IMR-90 (cell line): Measurements from ENCODE around the gene SOD1. TPM values are rescaled to one million over a fixed set of nuclear protein-coding genes. Genes with fewer than 3 reads are reported as not detected.

ENCODE experiments used
- ATAC-seq: fragments of 200-7000 bp; cut with Tn5 transposase; 2 replicates; pipeline ENCODE4 v1.9.1; 2020; ENCODE audit warnings: low read depth, mild to moderate bottlenecking, moderate library complexity
- BruUV-seq: library from RNA; stranded (reverse); fragments of 400-500 nt; replicated peaks from 2 replicates; lab custom pipeline; 2021; lab: Mats Ljungman, UMichigan
- CTCF ChIA-PET: fragments of 300-600 bp; formaldehyde crosslinking; extraction: SDS; loops from one replicate; lab custom pipeline; 2021; ENCODE audit warnings: antibody characterized with exemption; lab: Yijun Ruan, JAX
- POLR2A ChIA-PET: fragments of 300-600 bp; sonication (Branson Sonifier 250); formaldehyde crosslinking; loops from one replicate; lab custom pipeline; 2022; ENCODE audit warnings: antibody characterized with exemption; ENCODE audit not compliant: unreplicated experiment; lab: Charles Lee
- DNase-seq: peaks from one replicate; pipeline ENCODE4 v3.0.0; 2013
- H2AFZ ChIP-seq: replicated peaks from 2 replicates; pipeline ENCODE3; 2013; ENCODE audit warnings: low read length, mild to moderate bottlenecking; ENCODE audit not compliant: poor library complexity
- H2AK5ac ChIP-seq: 2 replicates; pipeline ENCODE4 v1.6.1; 2013; ENCODE audit warnings: low read depth, low read length, inconsistent platforms
- H2AK9ac ChIP-seq: replicated peaks from 2 replicates; pipeline ENCODE3; 2013; ENCODE audit warnings: mild to moderate bottlenecking, low read depth, low read length, moderate library complexity; ENCODE audit not compliant: poor library complexity
- H2BK120ac ChIP-seq: 2 replicates; pipeline ENCODE4 v1.6.1; 2013; ENCODE audit warnings: low read depth, low read length, inconsistent platforms
- H2BK15ac ChIP-seq: 3 replicates; pipeline ENCODE4 v1.6.1; 2013; ENCODE audit warnings: low read depth, low read length, inconsistent platforms
- H2BK20ac ChIP-seq: 2 replicates; pipeline ENCODE4 v1.6.1; 2013; ENCODE audit warnings: low read depth, mild to moderate bottlenecking, inconsistent platforms, low read length, moderate library complexity
- H2BK5ac ChIP-seq: 2 replicates; pipeline ENCODE4 v1.6.1; 2013; ENCODE audit warnings: mild to moderate bottlenecking, low read depth, low read length, inconsistent platforms; ENCODE audit not compliant: poor library complexity, severe bottlenecking
- H3K14ac ChIP-seq: replicated peaks from 2 replicates; pipeline ENCODE4 v1.6.1; 2013; ENCODE audit warnings: low read depth, low read length, inconsistent platforms
- H3K18ac ChIP-seq: 2 replicates; pipeline ENCODE4 v1.6.1; 2013; ENCODE audit warnings: low read depth, low read length, control low read depth
- H3K23ac ChIP-seq: 2 replicates; pipeline ENCODE4 v1.6.1; 2013; ENCODE audit warnings: low read depth, low read length, inconsistent platforms
- H3K27ac ChIP-seq: 2 replicates; pipeline ENCODE4 v1.5.1; 2013; ENCODE audit warnings: mild to moderate bottlenecking, control low read depth, low read length; ENCODE audit not compliant: insufficient read depth
- H3K27me3 ChIP-seq: 2 replicates; pipeline ENCODE4 v1.6.1; 2013; ENCODE audit warnings: low read length; ENCODE audit not compliant: control insufficient read depth, insufficient read depth
- H3K36me3 ChIP-seq: 2 replicates; pipeline ENCODE4 v1.6.1; 2013; ENCODE audit warnings: low read length, mixed read lengths; ENCODE audit not compliant: control insufficient read depth, insufficient read depth
- H3K4ac ChIP-seq: 2 replicates; pipeline ENCODE4 v1.6.1; 2013; ENCODE audit warnings: low read depth, low read length, inconsistent platforms
- H3K4me1 ChIP-seq: 2 replicates; pipeline ENCODE4 v1.6.1; 2013; ENCODE audit warnings: low read length, mixed read lengths; ENCODE audit not compliant: control insufficient read depth, insufficient read depth
- H3K4me2 ChIP-seq: 2 replicates; pipeline ENCODE4 v1.6.1; 2013; ENCODE audit warnings: low read depth, mild to moderate bottlenecking, control low read depth, low read length, moderate library complexity
- H3K4me3 ChIP-seq: 2 replicates; pipeline ENCODE4 v1.5.1; 2013; ENCODE audit warnings: low read depth, mild to moderate bottlenecking, control low read depth, low read length, moderate library complexity; ENCODE audit not compliant: insufficient read depth
- H3K56ac ChIP-seq: 2 replicates; pipeline ENCODE4 v1.6.1; 2013; ENCODE audit warnings: low read length, inconsistent platforms; ENCODE audit not compliant: insufficient read depth; ENCODE audit errors: extremely low read depth
- H3K79me1 ChIP-seq, 2 experiments: 2 replicates each; pipeline ENCODE4 v1.6.1; 2013; ENCODE audit warnings: low read length in 2 of 2, inconsistent platforms in 1 of 2, low read depth in 1 of 2
- H3K9ac ChIP-seq: 2 replicates; pipeline ENCODE4 v1.6.1; 2013; ENCODE audit warnings: low read depth, low read length, control low read depth
- H3K9me1 ChIP-seq: 2 replicates; pipeline ENCODE4 v1.6.1; 2013; ENCODE audit warnings: low read length, inconsistent platforms; ENCODE audit not compliant: insufficient read depth
- H3K9me3 ChIP-seq: 2 replicates; pipeline ENCODE4 v1.6.1; 2013; ENCODE audit warnings: low read length; ENCODE audit not compliant: control insufficient read depth, insufficient read depth
- H4K20me1 ChIP-seq: 2 replicates; pipeline ENCODE4 v1.6.1; 2013; ENCODE audit warnings: low read length, inconsistent platforms; ENCODE audit not compliant: insufficient read depth
- H4K5ac ChIP-seq: 2 replicates; pipeline ENCODE4 v1.6.1; 2013; ENCODE audit warnings: mild to moderate bottlenecking, low read depth, low read length, control low read depth
- H4K8ac ChIP-seq, 2 experiments: 2 replicates each; pipeline ENCODE4 v1.6.1; 2013; ENCODE audit warnings: low read depth in 2 of 2, low read length in 2 of 2, control low read depth in 1 of 2, inconsistent platforms in 1 of 2
- H4K91ac ChIP-seq: 2 replicates; pipeline ENCODE4 v1.6.1; 2013; ENCODE audit warnings: low read depth, low read length, inconsistent platforms; ENCODE audit not compliant: insufficient read depth
- BHLHE40 ChIP-seq: fragments of 150-350 bp; IDR thresholded peaks from 2 replicates; pipeline ENCODE4 v1.6.1; 2016; ENCODE audit warnings: mild to moderate bottlenecking, low read depth, low read length
- CEBPB ChIP-seq: IDR thresholded peaks from 2 replicates; pipeline ENCODE4 v1.6.1; 2012; ENCODE audit warnings: low read depth, low read length, improper control_type of control experiment
- CHD1 ChIP-seq: IDR thresholded peaks from 2 replicates; pipeline ENCODE4 v1.6.1; 2012; ENCODE audit warnings: low read depth, low read length, improper control_type of control experiment
- CTCF ChIP-seq: conservative IDR thresholded peaks from 2 replicates; pipeline ENCODE4 v1.5.1; 2012; ENCODE audit warnings: mild to moderate bottlenecking, low read depth, low read length, improper control_type of control experiment
- ELK1 ChIP-seq: fragments of 150-350 bp; IDR thresholded peaks from 2 replicates; pipeline ENCODE4 v1.6.1; 2016; ENCODE audit warnings: low read depth, mild to moderate bottlenecking, low read length, moderate library complexity, borderline replicate concordance
- FOS ChIP-seq: fragments of 150-350 bp; IDR thresholded peaks from 2 replicates; pipeline ENCODE4 v1.6.1; 2016; ENCODE audit warnings: low read depth, low read length
- MAFK ChIP-seq: IDR thresholded peaks from 2 replicates; pipeline ENCODE4 v1.6.1; 2012; ENCODE audit warnings: low read depth, low read length, improper control_type of control experiment
- MAZ ChIP-seq: IDR thresholded peaks from 2 replicates; pipeline ENCODE4 v1.6.1; 2012; ENCODE audit warnings: low read depth, mild to moderate bottlenecking, low read length, improper control_type of control experiment, moderate library complexity, borderline replicate concordance
- MXI1 ChIP-seq: IDR thresholded peaks from 2 replicates; pipeline ENCODE4 v1.6.1; 2012; ENCODE audit warnings: low read depth, mild to moderate bottlenecking, low read length, moderate library complexity, borderline replicate concordance
- NFE2L2 ChIP-seq: fragments of 150-350 bp; IDR thresholded peaks from 2 replicates; pipeline ENCODE4 v1.6.1; 2016; ENCODE audit warnings: low read depth, mild to moderate bottlenecking, low read length
- POLR2A ChIP-seq: IDR thresholded peaks from 2 replicates; pipeline ENCODE4 v1.6.1; 2012; ENCODE audit warnings: mild to moderate bottlenecking, low read depth, low read length
- RAD21 ChIP-seq: IDR thresholded peaks from 2 replicates; pipeline ENCODE4 v1.6.1; 2012; ENCODE audit warnings: low read length, improper control_type of control experiment
- RCOR1 ChIP-seq: IDR thresholded peaks from 2 replicates; pipeline ENCODE4 v1.6.1; 2012; ENCODE audit warnings: mild to moderate bottlenecking, low read length, improper control_type of control experiment; ENCODE audit not compliant: insufficient replicate concordance
- RFX5 ChIP-seq: IDR thresholded peaks from 2 replicates; pipeline ENCODE4 v1.8.0; 2012; ENCODE audit warnings: low read depth, mild to moderate bottlenecking, low read length, moderate library complexity
- SMC3 ChIP-seq: fragments of 150-350 bp; IDR thresholded peaks from 2 replicates; pipeline ENCODE4 v1.6.1; 2016; ENCODE audit warnings: low read depth, mild to moderate bottlenecking, antibody characterized with exemption, low read length, moderate library complexity
- USF2 ChIP-seq: fragments of 150-350 bp; IDR thresholded peaks from 2 replicates; pipeline ENCODE4 v1.6.1; 2017; ENCODE audit warnings: mild to moderate bottlenecking, antibody characterized with exemption, low read length, low read depth
- WGBS, 2 experiments: methylation state at CpG; one replicate each; pipeline versions ENCODE4 v1.1.5 to v1.1.7; 2013; ENCODE audit warnings: missing lambda C conversion rate in 2 of 2; ENCODE audit not compliant: insufficient read length in 1 of 2; ENCODE audit errors: extremely low coverage in 2 of 2; 5-methylcytosine and 5-hydroxymethylcytosine counted together
- dilution Hi-C: fragments of 300-500 bp; cut with HindIII; formaldehyde crosslinking; loops from one replicate; pipeline ENCODE4 v1.14.3; 2018; ENCODE audit warnings: low sequenced_read_pairs; ENCODE audit not compliant: unreplicated experiment
- in situ Hi-C: fragments of 300-500 bp; cut with MboI; formaldehyde crosslinking; loops from 3 replicates; pipeline ENCODE4 v1.14.3; 2019; ENCODE audit warnings: low sequenced_read_pairs, inconsistent platforms, mixed read lengths
- intact Hi-C: fragments of 100-400 bp; cut with micrococcal nuclease; formaldehyde crosslinking; loops from 2 replicates; pipeline ENCODE4 v1.10.0; 2022
- polyA plus RNA-seq, 3 experiments: library from polyadenylated mRNA; depleted of rRNA; stranded (reverse); fragments of >200 nt; gene quantifications; 2 replicates each; pipeline ENCODE4 v1.2.3, GENCODE V29; 2012; ENCODE audit warnings: low replicate concordance in 1 of 3
- total RNA-seq: library from RNA; depleted of rRNA; stranded (reverse); fragments of >200 nt; gene quantifications from 2 replicates; pipeline ENCODE4 v1.2.3, GENCODE V29; 2012

SOD1 gene
- total and polyA plus RNA-seq, 2 of the 4 experiments (the other 2 are of a cell fraction), result 312 to 392 TPM

- no peak for TF ChIP-seq CHD1
- TF ChIP-seq RFX5, result no peak
- no peak for TF ChIP-seq MAZ
- no peak for TF ChIP-seq RCOR1
- TF ChIP-seq BHLHE40, result no peak
- no peak for TF ChIP-seq MXI1
- TF ChIP-seq FOS, result no peak
- no peak for TF ChIP-seq CEBPB
- TF ChIP-seq NFE2L2, result no peak
- TF ChIP-seq ELK1, result no peak
- TF ChIP-seq POLR2A, result no peak
- no peak for TF ChIP-seq MAFK
- TF ChIP-seq RAD21, result no peak
- TF ChIP-seq CTCF, result no peak
- no peak for TF ChIP-seq SMC3
- TF ChIP-seq USF2, result no peak
- in situ Hi-C loops, result no loop called here
- no peak for DNase-seq
Measured at GRCh38 chr21:31622397-31622796, 37.1 kb upstream of the SOD1 start.

More at GRCh38 chr21:31622397-31622796, 37.1 kb upstream of the SOD1 start:
- no peak overlapping the region for H3K23ac ChIP-seq
- H3K4me3 ChIP-seq, result no peak overlapping the region
- no peak overlapping the region for H4K5ac ChIP-seq
- no peak overlapping the region for H3K56ac ChIP-seq
- H3K4ac ChIP-seq, result no peak overlapping the region
- H3K9ac ChIP-seq, result no peak overlapping the region
- no peak overlapping the region for H2AK5ac ChIP-seq
- H2BK120ac ChIP-seq, result no peak overlapping the region
- ChIA-PET POLR2A (no interaction called here), CTCF (no interaction called here)
- dilution Hi-C loops (no loop called here), intact Hi-C loops (no loop called here)
- H3K4me2 ChIP-seq, result no peak overlapping the region
- no peaks in the 10 kb centered on the region for H3K36me3 ChIP-seq
- H2BK20ac ChIP-seq, result no peak overlapping the region
- H3K27me3 ChIP-seq, result peaks cover under 1% of the 10 kb centered on the region
- no peaks in the 10 kb centered on the region for H4K20me1 ChIP-seq
- H3K9me1 ChIP-seq, result no peaks in the 10 kb centered on the region
- H3K9me3 ChIP-seq, result peaks cover 1% of the 10 kb centered on the region; the same call in 1 of the 2 replicates
- no peak overlapping the region for H2BK5ac ChIP-seq
- H3K4me1 ChIP-seq, result no peaks in the 10 kb centered on the region
- no peak overlapping the region for H4K8ac ChIP-seq
- WGBS, 2 experiments, result no CpG with 5 or more reads among the region's 3 CpGs
- no peak overlapping the region for H3K27ac ChIP-seq
- H2AK9ac ChIP-seq, result peak overlapping the region; percentile 61
- no peak overlapping the region for H2AFZ ChIP-seq
- no TSS peak for BruUV-seq
- no peak overlapping the region for H2BK15ac ChIP-seq
- H4K91ac ChIP-seq, result no peak overlapping the region
- H3K18ac ChIP-seq, result no peak overlapping the region
- no peak for ATAC-seq
- no peaks in the 10 kb centered on the region for H3K79me1 ChIP-seq
- H3K14ac ChIP-seq, result no peak overlapping the region
